Measurements from ENCODE around the gene ATG4D.

DNA sequence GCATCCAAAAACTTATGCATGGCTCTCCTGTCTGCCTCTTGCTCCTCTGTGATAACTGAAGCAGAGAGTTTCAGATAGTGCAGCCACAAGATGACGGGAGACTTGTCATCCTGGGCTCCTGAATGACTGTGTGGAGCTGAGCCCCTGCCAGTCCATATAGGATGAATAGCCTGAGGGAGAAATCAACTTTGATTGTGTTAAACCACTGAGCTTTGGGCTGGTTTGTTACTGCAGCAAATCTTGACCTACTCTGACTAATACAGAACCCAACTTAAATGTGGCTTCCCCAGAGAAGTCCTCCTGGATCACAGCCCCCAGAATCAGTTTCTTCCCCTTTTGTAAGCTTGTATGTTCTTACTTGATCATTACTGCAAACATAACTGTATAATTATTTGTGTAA lies 11.2 kb upstream of the ATG4D start:
- TF ChIP-seq, protein P1, sequence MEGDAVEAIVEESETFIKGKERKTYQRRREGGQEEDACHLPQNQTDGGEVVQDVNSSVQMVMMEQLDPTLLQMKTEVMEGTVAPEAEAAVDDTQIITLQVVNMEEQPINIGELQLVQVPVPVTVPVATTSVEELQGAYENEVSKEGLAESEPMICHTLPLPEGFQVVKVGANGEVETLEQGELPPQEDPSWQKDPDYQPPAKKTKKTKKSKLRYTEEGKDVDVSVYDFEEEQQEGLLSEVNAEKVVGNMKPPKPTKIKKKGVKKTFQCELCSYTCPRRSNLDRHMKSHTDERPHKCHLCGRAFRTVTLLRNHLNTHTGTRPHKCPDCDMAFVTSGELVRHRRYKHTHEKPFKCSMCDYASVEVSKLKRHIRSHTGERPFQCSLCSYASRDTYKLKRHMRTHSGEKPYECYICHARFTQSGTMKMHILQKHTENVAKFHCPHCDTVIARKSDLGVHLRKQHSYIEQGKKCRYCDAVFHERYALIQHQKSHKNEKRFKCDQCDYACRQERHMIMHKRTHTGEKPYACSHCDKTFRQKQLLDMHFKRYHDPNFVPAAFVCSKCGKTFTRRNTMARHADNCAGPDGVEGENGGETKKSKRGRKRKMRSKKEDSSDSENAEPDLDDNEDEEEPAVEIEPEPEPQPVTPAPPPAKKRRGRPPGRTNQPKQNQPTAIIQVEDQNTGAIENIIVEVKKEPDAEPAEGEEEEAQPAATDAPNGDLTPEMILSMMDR (conservative IDR thresholded peaks at IDR 0.05; ENCODE audit: low read length): no peak
- TF ChIP-seq EZH2phosphoT487 (IDR thresholded peaks at IDR 0.05; ENCODE audit: borderline replicate concordance, low read depth, low read length): no peak

Data from OCI-LY7 (cell line).